Spinal cord (tissue), 10 donors: ENCODE data around the gene VSTM2L. TPM values are rescaled to one million over a fixed set of nuclear protein-coding genes. Genes with fewer than 3 reads are reported as not detected.

Experiments
- DNase-seq, 6 donors: peaks; one replicate each; pipeline versions ENCODE4 v3.0.0 to v3.0.0-alpha.2; 2013 to 2015; ENCODE audit warnings: low spot score in 6 of 6, low read depth in 4 of 6
- H3K27ac ChIP-seq: one replicate; pipeline ENCODE4 v1.5.1; 2013; ENCODE audit warnings: low read depth, low read length, control low read depth
- H3K27me3 ChIP-seq: one replicate; pipeline ENCODE4 v1.6.1; 2013; ENCODE audit warnings: low read length; ENCODE audit not compliant: control insufficient read depth, insufficient read depth
- H3K36me3 ChIP-seq: one replicate; pipeline ENCODE4 v1.6.1; 2013; ENCODE audit warnings: low read length; ENCODE audit not compliant: control insufficient read depth, insufficient read depth
- H3K4me1 ChIP-seq: one replicate; pipeline ENCODE4 v1.6.1; 2013; ENCODE audit warnings: low read length; ENCODE audit not compliant: control insufficient read depth, insufficient read depth
- H3K4me3 ChIP-seq: one replicate; pipeline ENCODE4 v1.5.1; 2013; ENCODE audit warnings: low read depth, low read length, control low read depth
- H3K9me3 ChIP-seq: one replicate; pipeline ENCODE4 v1.6.1; 2013; ENCODE audit warnings: low read length; ENCODE audit not compliant: control insufficient read depth, insufficient read depth
- WGBS: methylation state at CpG from one replicate; pipeline ENCODE4 v1.1.5; 2013; ENCODE audit warnings: missing lambda C conversion rate; ENCODE audit not compliant: insufficient coverage; 5-methylcytosine and 5-hydroxymethylcytosine counted together
- polyA plus RNA-seq, 2 donors: library from polyadenylated mRNA; unstranded; fragments of 120-200 nt; gene quantifications; one replicate each; pipeline ENCODE4 v1.2.1, GENCODE V29; 2013; ENCODE audit not compliant: insufficient read length in 2 of 2
- total RNA-seq, 2 donors: library from RNA; depleted of rRNA in 1 of 2; stranded (reverse); fragments of 120-200 nt in 1 of 2; fragments of >200 nt in 1 of 2; gene quantifications; one replicate each; pipeline versions ENCODE4 v1.2.3 to v1.2.4, GENCODE V29; 2013 to 2014
- donor health status: healthy.

Gene VSTM2L
- total and polyA plus RNA-seq, 4 donors: 32.2 to 293 (median 144) TPM

DNA sequence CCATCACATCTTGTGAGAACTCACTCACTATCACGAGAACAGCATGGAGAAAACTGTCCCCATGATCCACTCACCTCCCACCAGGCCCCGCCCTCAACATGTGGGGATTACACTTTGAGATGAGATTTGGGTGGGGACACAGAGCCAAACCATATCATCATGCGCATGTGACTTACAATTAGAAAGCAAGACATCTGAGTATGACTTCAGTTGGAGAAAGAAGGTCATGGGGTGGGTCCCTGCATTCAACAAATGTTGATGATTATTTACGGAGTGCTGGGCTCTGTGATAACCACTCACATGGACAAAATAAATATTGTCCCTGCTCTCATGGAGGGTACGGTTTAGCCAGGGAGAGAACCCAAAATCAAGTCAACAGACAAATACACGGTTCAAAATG, 37.9 kb downstream of the VSTM2L start:
- H3K27me3 ChIP-seq: no peaks in the 10 kb centered on the region
- peaks cover 54% of the 10 kb centered on the region for H3K36me3 ChIP-seq
- peaks cover 18% of the 10 kb centered on the region for H3K4me1 ChIP-seq
- no peak for DNase-seq
- no peak overlapping the region for H3K27ac ChIP-seq
- no peak overlapping the region for H3K4me3 ChIP-seq
- no peaks in the 10 kb centered on the region for H3K9me3 ChIP-seq
- WGBS: no CpG with 5 or more reads among the region's 6 CpGs

DNA sequence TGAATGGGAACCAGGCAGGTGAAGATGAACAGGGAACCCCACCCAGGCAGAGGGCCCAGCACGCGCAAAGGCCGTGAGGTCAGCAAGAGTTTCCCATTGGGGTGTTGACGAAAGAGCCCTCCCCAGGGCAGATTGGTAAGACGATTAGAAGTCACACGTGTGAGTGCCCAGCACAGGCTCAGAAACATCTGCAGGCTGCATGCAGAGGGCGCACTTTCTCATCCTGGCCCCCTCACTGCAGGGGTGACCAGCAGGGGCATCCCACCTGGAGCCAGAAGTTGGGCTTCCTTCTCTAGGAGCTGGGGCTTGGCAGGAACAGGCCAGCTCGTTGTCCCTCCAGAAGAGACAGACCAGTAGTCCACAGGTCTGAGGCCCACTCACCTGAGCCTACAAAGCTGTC, 38.4 kb downstream of the VSTM2L start:
- Histone ChIP-seq H3K27ac (no peak overlapping the region), H3K9me3 (no peaks in the 10 kb centered on the region), H3K27me3 (no peaks in the 10 kb centered on the region), H3K4me3 (no peak overlapping the region), H3K4me1 (peaks cover 18% of the 10 kb centered on the region), H3K36me3 (peaks cover 51% of the 10 kb centered on the region)
- DNase-seq: no peak
- WGBS: 73% methylated on average over 8 of the region's 8 CpGs

GRCh38 chr20:37941992-37942391, 39.1 kb downstream of the VSTM2L start:
- Histone ChIP-seq H3K4me1 (peaks cover 18% of the 10 kb centered on the region), H3K27me3 (no peaks in the 10 kb centered on the region), H3K36me3 (peaks cover 49% of the 10 kb centered on the region), H3K9me3 (no peaks in the 10 kb centered on the region), H3K4me3 (no peak overlapping the region), H3K27ac (no peak overlapping the region)
- no peak for DNase-seq
- 93% methylated on average over 3 of the region's 6 CpGs for WGBS

DNA sequence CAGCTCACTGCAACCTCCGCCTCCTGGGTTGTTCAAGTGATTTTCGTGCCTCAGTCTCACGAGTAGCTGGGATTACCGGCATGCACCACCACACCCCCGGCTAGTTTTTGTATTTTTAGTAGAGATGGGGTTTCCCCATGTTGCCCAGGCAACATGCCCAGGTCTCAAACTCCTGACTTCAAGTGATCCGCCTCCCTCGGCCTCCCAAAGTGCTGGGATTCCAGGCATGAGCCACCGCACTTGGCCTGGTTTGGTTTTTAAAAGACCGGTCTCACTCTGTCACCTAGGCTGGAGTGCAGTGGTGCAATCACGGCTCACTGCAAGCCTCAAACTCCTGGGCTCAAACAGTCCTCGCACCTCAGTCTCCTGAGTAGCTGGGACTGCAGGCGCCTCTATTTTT, 40.1 kb downstream of the VSTM2L start:
- WGBS: 69% methylated on average over 8 of the region's 12 CpGs
- H3K36me3 ChIP-seq: peaks cover 44% of the 10 kb centered on the region
- DNase-seq: no peak
- H3K27me3 ChIP-seq: no peaks in the 10 kb centered on the region
- H3K4me1 ChIP-seq: peaks cover 18% of the 10 kb centered on the region
- no peak overlapping the region for H3K4me3 ChIP-seq
- no peaks in the 10 kb centered on the region for H3K9me3 ChIP-seq
- no peak overlapping the region for H3K27ac ChIP-seq

- H3K27ac ChIP-seq: no peak overlapping the region
- peaks cover 18% of the 10 kb centered on the region for H3K4me1 ChIP-seq
- peaks cover 37% of the 10 kb centered on the region for H3K36me3 ChIP-seq
- H3K27me3 ChIP-seq: no peaks in the 10 kb centered on the region
- 91% methylated on average over 35 of the region's 47 CpGs for WGBS
- no peaks in the 10 kb centered on the region for H3K9me3 ChIP-seq
- no peak overlapping the region for H3K4me3 ChIP-seq
- peak in 1 of 6 donors; percentile 2 for DNase-seq
These were observed 40.9 kb downstream of the VSTM2L start for GRCh38 chr20:37943501-37944455.

DNA sequence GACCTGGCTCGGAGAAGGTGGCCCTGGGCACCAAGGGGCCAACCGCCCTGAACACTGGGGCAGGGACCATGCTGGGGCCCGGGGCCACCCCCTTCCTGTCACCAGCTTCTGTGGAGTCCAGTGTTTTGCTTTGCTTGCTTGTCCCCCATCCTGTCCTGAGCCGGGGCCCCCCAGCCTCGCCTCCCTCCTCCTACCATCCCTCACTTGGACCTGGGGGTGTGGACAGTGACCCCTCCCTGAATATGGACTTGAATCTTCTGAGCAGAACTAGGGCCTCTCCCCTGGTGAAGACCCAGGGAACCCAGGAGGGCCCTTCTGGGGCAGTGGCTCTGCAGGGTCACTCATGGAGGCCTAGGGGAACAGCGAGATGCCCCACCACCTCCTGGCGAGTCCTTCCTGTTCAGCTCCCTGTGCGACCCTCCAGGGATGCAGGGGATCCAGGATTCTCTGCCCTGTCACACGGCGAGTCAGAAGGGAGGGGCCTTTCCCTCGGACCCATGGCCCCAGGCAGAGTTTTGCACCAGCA, 41.6 kb downstream of the VSTM2L start:
- no peak for DNase-seq
- 69% methylated on average over 11 of the region's 11 CpGs for WGBS
- H3K36me3 ChIP-seq: peaks cover 34% of the 10 kb centered on the region
- no peak overlapping the region for H3K4me3 ChIP-seq
- H3K9me3 ChIP-seq: no peaks in the 10 kb centered on the region
- peaks cover 18% of the 10 kb centered on the region for H3K4me1 ChIP-seq
- H3K27ac ChIP-seq: no peak overlapping the region
- no peaks in the 10 kb centered on the region for H3K27me3 ChIP-seq

GRCh38 chr20:37945091-37945547, 42.2 kb downstream of the VSTM2L start:
- H3K4me1 ChIP-seq: peaks cover 12% of the 10 kb centered on the region
- H3K9me3 ChIP-seq: no peaks in the 10 kb centered on the region
- WGBS: 26% methylated on average over 4 of the region's 11 CpGs
- no peak overlapping the region for H3K27ac ChIP-seq
- H3K27me3 ChIP-seq: no peaks in the 10 kb centered on the region
- peaks cover 28% of the 10 kb centered on the region for H3K36me3 ChIP-seq
- no peak overlapping the region for H3K4me3 ChIP-seq
- peak in 1 of 6 donors; percentile 16 for DNase-seq

DNA sequence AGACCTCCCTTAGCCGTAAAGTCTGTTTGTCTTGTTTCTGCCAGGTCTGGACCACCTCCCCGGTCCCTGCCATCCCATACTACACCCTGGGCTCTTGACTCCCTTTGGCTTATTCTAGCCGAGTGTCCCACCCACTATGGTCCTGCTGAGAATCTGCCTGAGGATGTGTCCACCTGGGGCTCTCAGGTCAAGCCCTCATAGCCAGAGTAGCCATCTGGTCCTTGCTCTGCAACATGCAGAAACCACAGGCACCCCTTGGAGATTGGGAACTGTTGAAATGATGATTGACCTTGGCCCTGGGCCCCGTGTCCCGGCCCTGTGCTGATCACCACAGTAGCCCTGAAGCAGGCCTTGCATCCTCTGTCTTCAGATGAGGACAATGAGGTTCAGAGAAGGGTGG, 44.0 kb downstream of the VSTM2L start:
- H3K36me3 ChIP-seq: peaks cover 18% of the 10 kb centered on the region
- 91% methylated on average over 5 of the region's 5 CpGs for WGBS
- no peaks in the 10 kb centered on the region for H3K27me3 ChIP-seq
- DNase-seq: no peak
- H3K9me3 ChIP-seq: no peaks in the 10 kb centered on the region
- no peak overlapping the region for H3K27ac ChIP-seq
- H3K4me3 ChIP-seq: no peak overlapping the region
- H3K4me1 ChIP-seq: peaks cover 11% of the 10 kb centered on the region

- Histone ChIP-seq H3K4me3 (no peak overlapping the region), H3K4me1 (peaks cover 11% of the 10 kb centered on the region), H3K27me3 (no peaks in the 10 kb centered on the region), H3K9me3 (no peaks in the 10 kb centered on the region), H3K27ac (no peak overlapping the region), H3K36me3 (peaks cover 18% of the 10 kb centered on the region)
- DNase-seq: no peak
- 94% methylated on average over 3 of the region's 6 CpGs for WGBS
These were observed 45.0 kb downstream of the VSTM2L start for GRCh38 chr20:37947943-37948342.

DNA sequence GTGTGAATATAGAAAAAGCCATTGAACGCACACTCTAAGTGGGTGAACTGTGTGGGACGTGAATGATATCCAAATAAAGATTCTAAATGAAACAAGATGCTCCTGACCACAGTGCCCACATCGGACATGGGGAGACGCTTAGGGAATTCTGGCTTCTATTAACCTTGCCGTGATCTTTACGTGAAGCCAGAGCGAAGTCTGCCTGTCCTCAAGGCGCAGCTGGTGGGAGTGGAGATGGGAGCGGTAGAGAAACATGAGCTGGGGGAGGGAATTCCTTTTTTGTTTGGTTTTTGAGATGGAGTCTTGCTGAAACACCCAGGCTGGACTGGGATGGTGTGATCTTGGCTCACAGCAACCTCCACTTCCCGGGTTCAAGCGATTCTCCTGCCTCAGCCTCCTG, 46.0 kb downstream of the VSTM2L start:
- Histone ChIP-seq H3K36me3 (peaks cover 14% of the 10 kb centered on the region), H3K27me3 (no peaks in the 10 kb centered on the region), H3K4me1 (peaks cover 11% of the 10 kb centered on the region), H3K27ac (no peak overlapping the region), H3K4me3 (no peak overlapping the region), H3K9me3 (no peaks in the 10 kb centered on the region)
- no peak for DNase-seq
- 96% methylated on average over 10 of the region's 11 CpGs for WGBS
